NCI-H1092 (cell line): ENCODE results near the gene IGDCC3.
"Not testable (repeated sequence)": the region's sequence is repeated elsewhere in the genome, so short reads cannot be mapped to it uniquely, and the experiment has no call there.

Experiments
- DNase-seq: peaks from one replicate; lab custom pipeline; 2025; lab: John Stamatoyannopoulos, UW

The IGDCC3 gene

GRCh38 chr15:65370885-65371284 is 6.9 kb downstream of the IGDCC3 start:
- DNase-seq = no peak

GRCh38 chr15:65369651-65370050 is 8.2 kb downstream of the IGDCC3 start:
- DNase-seq = no peak

GRCh38 chr15:65369212-65369547 is 8.6 kb downstream of the IGDCC3 start:
- DNase-seq = no peak

GRCh38 chr15:65368302-65369211 is 9.2 kb downstream of the IGDCC3 start:
- no peak for DNase-seq

GRCh38 chr15:65366122-65366892 is 11.5 kb downstream of the IGDCC3 start:
- no peak for DNase-seq

GRCh38 chr15:65365229-65365628 is 12.6 kb downstream of the IGDCC3 start:
- no peak for DNase-seq

GRCh38 chr15:65363766-65364165 is 14.0 kb downstream of the IGDCC3 start:
- no peak for DNase-seq

GRCh38 chr15:65363306-65363705 is 14.5 kb downstream of the IGDCC3 start:
- DNase-seq = no peak

- no peak for DNase-seq
These were observed 15.3 kb downstream of the IGDCC3 start for GRCh38 chr15:65362491-65362890.

- DNase-seq = no peak
These were observed 15.9 kb downstream of the IGDCC3 start for GRCh38 chr15:65361708-65362459.

GRCh38 chr15:65360506-65360905 is 17.3 kb downstream of the IGDCC3 start:
- no peak for DNase-seq

GRCh38 chr15:65355988-65356353 is 21.8 kb downstream of the IGDCC3 start:
- DNase-seq = no peak

- DNase-seq = no peak
These were observed 22.4 kb downstream of the IGDCC3 start for GRCh38 chr15:65355173-65355987.

GRCh38 chr15:65354835-65355172 is 23.0 kb downstream of the IGDCC3 start:
- DNase-seq = no peak

- not testable (repeated sequence) for DNase-seq
These were observed 25.8 kb downstream of the IGDCC3 start for GRCh38 chr15:65351972-65352371.

- DNase-seq = no peak
These were observed 28.5 kb downstream of the IGDCC3 start for GRCh38 chr15:65349338-65349737.

- DNase-seq = not testable (repeated sequence)
These were observed 30.0 kb downstream of the IGDCC3 start for GRCh38 chr15:65347756-65348155.

GRCh38 chr15:65346856-65347598 is 30.8 kb downstream of the IGDCC3 start:
- DNase-seq = no peak

- no peak for DNase-seq
These were observed 32.9 kb downstream of the IGDCC3 start for GRCh38 chr15:65344914-65345275.

GRCh38 chr15:65344214-65344913 is 33.4 kb downstream of the IGDCC3 start:
- no peak for DNase-seq
